A549 (cell line): ENCODE measurements around the gene CELF5. TPM values are rescaled to one million over a fixed set of nuclear protein-coding genes. Genes with fewer than 3 reads are reported as not detected.

Experiments used
- ATAC-seq, 2 experiments: fragments of 200-7000 bp in 1 of 2; fragments of >200 bp in 1 of 2; cut with Nextera tagmentation in 1 of 2; cut with Tn5 transposase in 1 of 2; 3 replicates each; pipeline versions ENCODE4 v1.8.0 to v1.9.1; 2018 to 2020; ENCODE audit warnings: mild to moderate bottlenecking in 1 of 2, moderate library complexity in 1 of 2
- CTCF ChIA-PET: fragments of 300-600 bp; sonication (Branson Sonifier 250); formaldehyde crosslinking; extraction: SDS; loops from one replicate; lab custom pipeline; 2021; ENCODE audit warnings: antibody characterized with exemption, inconsistent platforms; lab: Yijun Ruan, JAX
- POLR2A ChIA-PET: fragments of 350-600 bp; formaldehyde crosslinking; extraction: SDS; loops from one replicate; lab custom pipeline; 2021; ENCODE audit warnings: antibody characterized with exemption, inconsistent platforms; lab: Yijun Ruan, JAX
- DNase-seq, 2 experiments: peaks; one replicate each; pipeline versions ENCODE4 v3.0.0 to v3.0.0-alpha.2; 2011 to 2016; ENCODE audit warnings: low read depth in 1 of 2, low spot score in 1 of 2
- FAIRE-seq: peaks from 2 replicates; lab custom pipeline; 2011; peaks lifted over from hg19 to GRCh38; lab: Jason Lieb, UNC
- H3K27ac ChIP-seq, 2 experiments: fragments of >200 bp; sonication (Bioruptor Twin); formaldehyde crosslinking; 3 replicates each; pipeline ENCODE4 v1.5.1; 2016 to 2017
- H3K4me1 ChIP-seq: fragments of >200 bp; sonication (Bioruptor Twin); formaldehyde crosslinking; 3 replicates; pipeline ENCODE4 v1.6.1; 2016
- H3K4me2 ChIP-seq: fragments of >200 bp; sonication (Bioruptor Twin); formaldehyde crosslinking; 3 replicates; pipeline ENCODE4 v1.6.1; 2016
- H3K4me3 ChIP-seq: fragments of >200 bp; sonication (Bioruptor Twin); formaldehyde crosslinking; 3 replicates; pipeline ENCODE4 v1.5.1; 2016
- H3K9me3 ChIP-seq: fragments of >200 bp; sonication (Bioruptor Twin); formaldehyde crosslinking; 3 replicates; pipeline ENCODE4 v1.6.1; 2016
- EHF ChIP-seq: fragments of 250-450 bp; sonication (Bioruptor Pico); IDR thresholded peaks from 2 replicates; pipeline ENCODE4 v1.5.0; 2020; ENCODE audit warnings: mild to moderate bottlenecking
- EHMT2 ChIP-seq: fragments of 200-600 bp; sonication (generic); IDR thresholded peaks from 2 replicates; pipeline ENCODE4 v1.6.1; 2016; ENCODE audit warnings: antibody characterized with exemption, low read depth, mild to moderate bottlenecking, moderate library complexity
- FOSB ChIP-seq: fragments of 250-450 bp; sonication (Bioruptor Pico); IDR thresholded peaks from 2 replicates; pipeline ENCODE4 v1.5.0; 2020; ENCODE audit warnings: mild to moderate bottlenecking, moderate library complexity
- HOXB13 ChIP-seq: fragments of 250-450 bp; sonication (Bioruptor Pico); IDR thresholded peaks from 2 replicates; pipeline ENCODE4 v1.5.0; 2020; ENCODE audit warnings: low read depth, mild to moderate bottlenecking, moderate library complexity
- JUNB ChIP-seq: fragments of >200 bp; sonication (Bioruptor Twin); formaldehyde crosslinking; IDR thresholded peaks from 2 replicates; pipeline ENCODE4 v1.6.1; 2016
- KDM1A ChIP-seq: fragments of 200-600 bp; sonication (generic); IDR thresholded peaks from 2 replicates; pipeline ENCODE4 v1.6.1; 2016; ENCODE audit warnings: low read depth, mild to moderate bottlenecking
- MAFK ChIP-seq: fragments of 450-650 bp; IDR thresholded peaks from 2 replicates; pipeline ENCODE4 v1.6.1; 2014; ENCODE audit not compliant: partially characterized antibody
- NFE2L2 ChIP-seq: fragments of 150-350 bp; conservative IDR thresholded peaks from 2 replicates; pipeline ENCODE4 v1.6.1; 2014; ENCODE audit warnings: low read length
- POLR2AphosphoS2 ChIP-seq: conservative IDR thresholded peaks from 2 replicates; pipeline ENCODE4 v1.6.1; 2012; ENCODE audit warnings: low read length, improper control_type of control experiment, inconsistent platforms
- RAD21 ChIP-seq, 2 experiments: fragments of >200 bp in 1 of 2; sonication (Bioruptor Twin) in 1 of 2; formaldehyde crosslinking in 1 of 2; IDR thresholded peaks in 1 of 2; conservative IDR thresholded peaks in 1 of 2; 2 replicates in 1 of 2; 3 replicates in 1 of 2; pipeline ENCODE4 v1.6.1; 2012 to 2018; ENCODE audit warnings: inconsistent platforms in 1 of 2
- SMC3 ChIP-seq: fragments of >200 bp; sonication (Bioruptor Twin); formaldehyde crosslinking; IDR thresholded peaks from 3 replicates; pipeline ENCODE4 v1.6.1; 2018; ENCODE audit warnings: inconsistent platforms
- SREBF2 ChIP-seq: fragments of 450-650 bp; IDR thresholded peaks from 2 replicates; pipeline ENCODE4 v1.6.1; 2014; ENCODE audit warnings: mild to moderate bottlenecking, moderate library complexity
- TFCP2L1 ChIP-seq: fragments of 250-450 bp; sonication (Bioruptor Pico); IDR thresholded peaks from 2 replicates; pipeline ENCODE4 v1.5.0; 2021; ENCODE audit warnings: mild to moderate bottlenecking
- ZSCAN20 ChIP-seq: fragments of 250-450 bp; sonication (Bioruptor Pico); IDR thresholded peaks from 2 replicates; pipeline ENCODE4 v1.8.0; 2022; ENCODE audit warnings: mild to moderate bottlenecking, moderate library complexity
- WGBS: methylation state at CpG from one replicate; pipeline ENCODE4 v1.1.6; 2017; ENCODE audit errors: missing lambda C conversion rate; 5-methylcytosine and 5-hydroxymethylcytosine counted together
- polyA plus RNA-seq, 4 experiments: library from polyadenylated mRNA; depleted of rRNA in 3 of 4; stranded (reverse); fragments of >200 nt; fragmentation: RNase III in 1 of 4; extraction: RNeasy Plus Mini Kit Qiagen cat#74134 plus additional on column Dnase treatment in 1 of 4; gene quantifications; 2 replicates in 3 of 4; 3 replicates in 1 of 4; pipeline ENCODE4 v1.2.3, GENCODE V29; 2011 to 2017
- TF ChIP-seq, protein P1 (sequence below): fragments of 200-600 bp; sonication (generic); IDR thresholded peaks from 2 replicates; pipeline ENCODE4 v1.6.1; 2016; ENCODE audit warnings: antibody characterized with exemption, mild to moderate bottlenecking, moderate library complexity
- TF ChIP-seq, protein P2 (sequence below): IDR thresholded peaks from 2 replicates; pipeline ENCODE4 v1.6.1; 2012
- TF ChIP-seq, protein P3 (sequence below): fragments of >200 bp; sonication (Bioruptor Twin); formaldehyde crosslinking; IDR thresholded peaks from 3 replicates; pipeline ENCODE4 v1.6.1; 2016

CELF5 gene
- polyA plus RNA-seq, 2 of the 4 experiments (the other 2 are of a cell fraction), result 0.31 to 0.61 TPM

DNA sequence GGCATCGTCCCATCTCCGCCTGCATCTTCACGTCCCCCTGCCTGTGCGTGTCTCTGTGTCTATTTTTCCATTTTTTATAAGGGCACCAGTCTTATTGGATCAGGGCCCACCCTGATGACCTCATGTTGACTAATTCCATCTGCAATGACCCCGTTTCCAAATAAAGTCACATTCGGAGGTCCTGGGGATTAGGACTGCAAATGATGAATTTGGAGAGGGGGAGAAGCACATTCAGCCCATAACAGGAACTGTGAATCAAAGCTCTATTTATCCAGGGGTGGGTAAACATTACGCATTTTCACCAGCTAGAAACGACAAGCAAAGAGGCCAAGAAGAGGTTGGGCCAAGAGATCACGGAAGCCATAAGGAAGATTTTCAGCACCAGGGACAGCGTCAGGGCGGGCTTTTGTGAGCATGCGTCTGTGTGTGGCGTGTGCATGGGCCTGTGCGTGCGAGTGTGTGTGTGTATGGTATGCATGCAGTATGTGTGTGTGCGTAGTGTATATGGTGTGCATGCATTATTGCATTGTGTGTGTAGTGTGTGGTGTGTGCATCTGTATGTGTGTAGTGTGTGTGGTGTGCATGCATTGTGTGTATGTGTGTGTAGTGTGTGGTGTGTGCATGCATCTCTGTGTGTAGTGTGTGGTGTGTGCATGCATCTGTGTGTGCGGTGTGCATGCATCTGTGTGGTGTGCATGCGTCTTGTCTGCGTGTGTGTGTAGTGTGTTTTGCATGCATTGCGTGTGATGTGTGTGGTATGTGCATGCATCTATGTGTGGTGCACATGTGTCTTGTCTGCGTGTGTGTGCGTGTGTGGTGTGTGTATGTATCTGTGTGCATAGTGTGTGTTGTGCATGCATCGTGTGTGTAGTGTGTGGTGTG, 19.6 kb downstream of the CELF5 start:
- no peak overlapping the region for H3K4me3 ChIP-seq
- no peak overlapping the region for H3K4me2 ChIP-seq
- TF ChIP-seq, protein P1, sequence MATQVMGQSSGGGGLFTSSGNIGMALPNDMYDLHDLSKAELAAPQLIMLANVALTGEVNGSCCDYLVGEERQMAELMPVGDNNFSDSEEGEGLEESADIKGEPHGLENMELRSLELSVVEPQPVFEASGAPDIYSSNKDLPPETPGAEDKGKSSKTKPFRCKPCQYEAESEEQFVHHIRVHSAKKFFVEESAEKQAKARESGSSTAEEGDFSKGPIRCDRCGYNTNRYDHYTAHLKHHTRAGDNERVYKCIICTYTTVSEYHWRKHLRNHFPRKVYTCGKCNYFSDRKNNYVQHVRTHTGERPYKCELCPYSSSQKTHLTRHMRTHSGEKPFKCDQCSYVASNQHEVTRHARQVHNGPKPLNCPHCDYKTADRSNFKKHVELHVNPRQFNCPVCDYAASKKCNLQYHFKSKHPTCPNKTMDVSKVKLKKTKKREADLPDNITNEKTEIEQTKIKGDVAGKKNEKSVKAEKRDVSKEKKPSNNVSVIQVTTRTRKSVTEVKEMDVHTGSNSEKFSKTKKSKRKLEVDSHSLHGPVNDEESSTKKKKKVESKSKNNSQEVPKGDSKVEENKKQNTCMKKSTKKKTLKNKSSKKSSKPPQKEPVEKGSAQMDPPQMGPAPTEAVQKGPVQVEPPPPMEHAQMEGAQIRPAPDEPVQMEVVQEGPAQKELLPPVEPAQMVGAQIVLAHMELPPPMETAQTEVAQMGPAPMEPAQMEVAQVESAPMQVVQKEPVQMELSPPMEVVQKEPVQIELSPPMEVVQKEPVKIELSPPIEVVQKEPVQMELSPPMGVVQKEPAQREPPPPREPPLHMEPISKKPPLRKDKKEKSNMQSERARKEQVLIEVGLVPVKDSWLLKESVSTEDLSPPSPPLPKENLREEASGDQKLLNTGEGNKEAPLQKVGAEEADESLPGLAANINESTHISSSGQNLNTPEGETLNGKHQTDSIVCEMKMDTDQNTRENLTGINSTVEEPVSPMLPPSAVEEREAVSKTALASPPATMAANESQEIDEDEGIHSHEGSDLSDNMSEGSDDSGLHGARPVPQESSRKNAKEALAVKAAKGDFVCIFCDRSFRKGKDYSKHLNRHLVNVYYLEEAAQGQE, result peak; percentile 94
- peak; percentile 83; the same call in 1 of the 2 replicates for TF ChIP-seq EHMT2
- TF ChIP-seq, protein P2, sequence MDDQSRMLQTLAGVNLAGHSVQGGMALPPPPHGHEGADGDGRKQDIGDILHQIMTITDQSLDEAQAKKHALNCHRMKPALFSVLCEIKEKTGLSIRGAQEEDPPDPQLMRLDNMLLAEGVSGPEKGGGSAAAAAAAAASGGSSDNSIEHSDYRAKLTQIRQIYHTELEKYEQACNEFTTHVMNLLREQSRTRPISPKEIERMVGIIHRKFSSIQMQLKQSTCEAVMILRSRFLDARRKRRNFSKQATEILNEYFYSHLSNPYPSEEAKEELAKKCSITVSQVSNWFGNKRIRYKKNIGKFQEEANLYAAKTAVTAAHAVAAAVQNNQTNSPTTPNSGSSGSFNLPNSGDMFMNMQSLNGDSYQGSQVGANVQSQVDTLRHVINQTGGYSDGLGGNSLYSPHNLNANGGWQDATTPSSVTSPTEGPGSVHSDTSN, result no peak
- TF ChIP-seq ZSCAN20 (CRISPR knock-in tag), result no peak
- no peak for TF ChIP-seq SREBF2
- TF ChIP-seq NFE2L2, result no peak
- TF ChIP-seq HOXB13 (CRISPR knock-in tag), result no peak
- TF ChIP-seq RAD21 (conservative IDR thresholded peaks at IDR 0.05 in 1 of 2, IDR thresholded peaks at IDR 0.05 in 1 of 2), result no peak
- H3K4me1 ChIP-seq, result no peaks in the 10 kb centered on the region
- POLR2A ChIA-PET, result no interaction called here
- WGBS, result 25% methylated on average over 23 of the region's 23 CpGs
- FAIRE-seq (no peak), ATAC-seq (peak; percentile 47 to 52; a peak in 4 of 6 replicates), DNase-seq (peak in 1 of 2 experiments; percentile 49)
- no peaks in the 10 kb centered on the region for H3K9me3 ChIP-seq
- no peak overlapping the region for H3K27ac ChIP-seq
- CTCF ChIA-PET, result interaction anchor here (2.2 kb wide), 1 partner anchor 9 kb away, joined by 5 read pairs; no protein-coding TSS in a partner anchor

DNA sequence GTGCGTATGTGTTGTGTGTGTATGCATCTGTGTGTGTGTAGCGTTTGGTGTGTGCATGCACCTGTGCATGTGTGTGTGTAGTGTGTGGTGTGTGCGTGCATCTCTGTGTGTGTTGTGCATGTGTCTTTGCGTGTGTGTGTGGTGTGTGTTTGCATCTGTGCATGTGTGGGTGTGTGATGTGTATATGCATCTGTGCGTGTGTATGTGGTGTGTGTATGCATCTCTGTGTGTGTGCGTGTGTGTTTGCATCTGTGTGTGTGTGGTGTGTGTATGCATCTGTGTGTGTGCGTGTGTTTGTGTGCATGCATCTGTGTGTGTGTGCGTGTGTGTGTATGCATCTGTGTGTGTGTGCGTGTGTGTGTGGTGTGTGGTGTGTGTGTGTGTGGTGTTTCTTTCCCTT, 20.6 kb downstream of the CELF5 start:
- FAIRE-seq (no peak), ATAC-seq (no peak), DNase-seq (no peak)
- WGBS, result 49% methylated on average over 9 of the region's 9 CpGs
- Histone ChIP-seq H3K4me1 (no peaks in the 10 kb centered on the region), H3K9me3 (no peaks in the 10 kb centered on the region), H3K4me3 (no peak overlapping the region), H3K4me2 (no peak overlapping the region), H3K27ac (no peak overlapping the region)
- CTCF ChIA-PET, result no interaction called here
- POLR2A ChIA-PET, result no interaction called here
- TF ChIP-seq POLR2AphosphoS2 (no peak), TFCP2L1 (no peak), FOSB (CRISPR knock-in tag) (no peak), MAFK (no peak), ZSCAN20 (CRISPR knock-in tag) (no peak), KDM1A (no peak), EHF (no peak), JUNB (no peak), RAD21 (conservative IDR thresholded peaks at IDR 0.05 in 1 of 2, IDR thresholded peaks at IDR 0.05 in 1 of 2) (no peak), SMC3 (no peak)
- TF ChIP-seq, protein P1, result no peak
- TF ChIP-seq, protein P3, sequence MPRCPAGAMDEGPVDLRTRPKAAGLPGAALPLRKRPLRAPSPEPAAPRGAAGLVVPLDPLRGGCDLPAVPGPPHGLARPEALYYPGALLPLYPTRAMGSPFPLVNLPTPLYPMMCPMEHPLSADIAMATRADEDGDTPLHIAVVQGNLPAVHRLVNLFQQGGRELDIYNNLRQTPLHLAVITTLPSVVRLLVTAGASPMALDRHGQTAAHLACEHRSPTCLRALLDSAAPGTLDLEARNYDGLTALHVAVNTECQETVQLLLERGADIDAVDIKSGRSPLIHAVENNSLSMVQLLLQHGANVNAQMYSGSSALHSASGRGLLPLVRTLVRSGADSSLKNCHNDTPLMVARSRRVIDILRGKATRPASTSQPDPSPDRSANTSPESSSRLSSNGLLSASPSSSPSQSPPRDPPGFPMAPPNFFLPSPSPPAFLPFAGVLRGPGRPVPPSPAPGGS, result no peak
